ENCODE measurements around the gene TSPAN33. TPM values are rescaled to one million over a fixed set of nuclear protein-coding genes. Genes with fewer than 3 reads are reported as not detected.
A peak's percentile ranks its signal among the peaks of the same experiment; 100 is the strongest.

Gene TSPAN33
- total and polyA plus RNA-seq, 2 of the 13 experiments (the other 11 are each of a cell fraction or from before 2014, with no cell fraction given), result 15.3 to 16.5 TPM

DNA sequence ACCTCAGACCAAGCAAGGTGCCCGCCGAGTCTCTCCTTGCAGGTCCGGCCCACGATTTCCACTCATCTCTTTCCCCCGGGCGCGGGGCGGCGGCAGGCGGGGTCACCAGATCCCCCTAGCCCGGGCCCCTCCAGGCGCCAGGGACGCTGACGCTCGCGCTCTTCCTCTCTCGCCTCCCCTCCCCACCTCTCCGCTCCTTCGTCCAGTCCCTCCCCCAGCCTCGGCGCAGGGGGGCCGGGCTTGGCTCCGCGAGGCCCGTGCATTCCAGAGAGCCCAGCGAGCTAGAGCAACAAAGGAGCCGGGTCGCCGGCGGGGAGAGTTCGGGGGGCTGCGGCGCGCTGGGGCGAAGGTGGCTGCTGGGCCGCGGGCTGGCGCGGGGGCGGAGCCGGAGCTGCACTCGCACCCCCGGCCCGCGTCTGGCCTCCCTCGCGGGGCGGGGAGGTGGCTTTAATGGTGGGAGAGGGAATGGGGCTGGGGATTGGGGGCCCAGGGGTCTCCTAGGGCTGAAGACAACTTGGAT, 43.9 kb downstream of the TSPAN33 start, which contains the start of gene SMO (continued):
- TF ChIP-seq, protein P1, sequence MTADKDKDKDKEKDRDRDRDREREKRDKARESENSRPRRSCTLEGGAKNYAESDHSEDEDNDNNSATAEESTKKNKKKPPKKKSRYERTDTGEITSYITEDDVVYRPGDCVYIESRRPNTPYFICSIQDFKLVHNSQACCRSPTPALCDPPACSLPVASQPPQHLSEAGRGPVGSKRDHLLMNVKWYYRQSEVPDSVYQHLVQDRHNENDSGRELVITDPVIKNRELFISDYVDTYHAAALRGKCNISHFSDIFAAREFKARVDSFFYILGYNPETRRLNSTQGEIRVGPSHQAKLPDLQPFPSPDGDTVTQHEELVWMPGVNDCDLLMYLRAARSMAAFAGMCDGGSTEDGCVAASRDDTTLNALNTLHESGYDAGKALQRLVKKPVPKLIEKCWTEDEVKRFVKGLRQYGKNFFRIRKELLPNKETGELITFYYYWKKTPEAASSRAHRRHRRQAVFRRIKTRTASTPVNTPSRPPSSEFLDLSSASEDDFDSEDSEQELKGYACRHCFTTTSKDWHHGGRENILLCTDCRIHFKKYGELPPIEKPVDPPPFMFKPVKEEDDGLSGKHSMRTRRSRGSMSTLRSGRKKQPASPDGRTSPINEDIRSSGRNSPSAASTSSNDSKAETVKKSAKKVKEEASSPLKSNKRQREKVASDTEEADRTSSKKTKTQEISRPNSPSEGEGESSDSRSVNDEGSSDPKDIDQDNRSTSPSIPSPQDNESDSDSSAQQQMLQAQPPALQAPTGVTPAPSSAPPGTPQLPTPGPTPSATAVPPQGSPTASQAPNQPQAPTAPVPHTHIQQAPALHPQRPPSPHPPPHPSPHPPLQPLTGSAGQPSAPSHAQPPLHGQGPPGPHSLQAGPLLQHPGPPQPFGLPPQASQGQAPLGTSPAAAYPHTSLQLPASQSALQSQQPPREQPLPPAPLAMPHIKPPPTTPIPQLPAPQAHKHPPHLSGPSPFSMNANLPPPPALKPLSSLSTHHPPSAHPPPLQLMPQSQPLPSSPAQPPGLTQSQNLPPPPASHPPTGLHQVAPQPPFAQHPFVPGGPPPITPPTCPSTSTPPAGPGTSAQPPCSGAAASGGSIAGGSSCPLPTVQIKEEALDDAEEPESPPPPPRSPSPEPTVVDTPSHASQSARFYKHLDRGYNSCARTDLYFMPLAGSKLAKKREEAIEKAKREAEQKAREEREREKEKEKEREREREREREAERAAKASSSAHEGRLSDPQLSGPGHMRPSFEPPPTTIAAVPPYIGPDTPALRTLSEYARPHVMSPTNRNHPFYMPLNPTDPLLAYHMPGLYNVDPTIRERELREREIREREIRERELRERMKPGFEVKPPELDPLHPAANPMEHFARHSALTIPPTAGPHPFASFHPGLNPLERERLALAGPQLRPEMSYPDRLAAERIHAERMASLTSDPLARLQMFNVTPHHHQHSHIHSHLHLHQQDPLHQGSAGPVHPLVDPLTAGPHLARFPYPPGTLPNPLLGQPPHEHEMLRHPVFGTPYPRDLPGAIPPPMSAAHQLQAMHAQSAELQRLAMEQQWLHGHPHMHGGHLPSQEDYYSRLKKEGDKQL (CRISPR knock-in tag; IDR thresholded peaks at IDR 0.05; ENCODE audit: low read depth), result no peak
- 0 out of 2 replicates have a peak, but pooled peaks have one; percentile 46 for TF ChIP-seq ZNF792 (CRISPR knock-in tag; IDR thresholded peaks at IDR 0.05)
- peak; percentile 30; the same call in 1 of the 2 replicates for TF ChIP-seq ZNF350 (CRISPR knock-in tag; IDR thresholded peaks at IDR 0.05; ENCODE audit: borderline replicate concordance, low read depth)
- no peak for TF ChIP-seq CAMTA2 (CRISPR knock-in tag; IDR thresholded peaks at IDR 0.05; ENCODE audit: borderline replicate concordance)
- TF ChIP-seq YEATS2 (CRISPR knock-in tag; IDR thresholded peaks at IDR 0.05; ENCODE audit: borderline replicate concordance), result peak; percentile 32; the same call in 1 of the 2 replicates
- peak; percentile 45; the same call in 1 of the 2 replicates for TF ChIP-seq SP5 (CRISPR knock-in tag; IDR thresholded peaks at IDR 0.05; ENCODE audit: borderline replicate concordance, low read depth)
- no peak for TF ChIP-seq SNAPC5 (CRISPR knock-in tag; IDR thresholded peaks at IDR 0.05; ENCODE audit: borderline replicate concordance)
- TF ChIP-seq CEBPZ (IDR thresholded peaks at IDR 0.05; ENCODE audit: low read length), result no peak
- TF ChIP-seq MYC (CRISPR knock-in tag; IDR thresholded peaks at IDR 0.05; ENCODE audit: borderline replicate concordance), result peak; percentile 56; the same call in 1 of the 2 replicates
- no peak for TF ChIP-seq LCORL (IDR thresholded peaks at IDR 0.05)
- TF ChIP-seq LCORL (CRISPR knock-in tag; IDR thresholded peaks at IDR 0.05), result 0 out of 2 replicates have a peak, but pooled peaks have one; percentile 18
- TF ChIP-seq ZBTB21 (CRISPR knock-in tag; IDR thresholded peaks at IDR 0.05), result no peak
- TF ChIP-seq, protein P2, sequence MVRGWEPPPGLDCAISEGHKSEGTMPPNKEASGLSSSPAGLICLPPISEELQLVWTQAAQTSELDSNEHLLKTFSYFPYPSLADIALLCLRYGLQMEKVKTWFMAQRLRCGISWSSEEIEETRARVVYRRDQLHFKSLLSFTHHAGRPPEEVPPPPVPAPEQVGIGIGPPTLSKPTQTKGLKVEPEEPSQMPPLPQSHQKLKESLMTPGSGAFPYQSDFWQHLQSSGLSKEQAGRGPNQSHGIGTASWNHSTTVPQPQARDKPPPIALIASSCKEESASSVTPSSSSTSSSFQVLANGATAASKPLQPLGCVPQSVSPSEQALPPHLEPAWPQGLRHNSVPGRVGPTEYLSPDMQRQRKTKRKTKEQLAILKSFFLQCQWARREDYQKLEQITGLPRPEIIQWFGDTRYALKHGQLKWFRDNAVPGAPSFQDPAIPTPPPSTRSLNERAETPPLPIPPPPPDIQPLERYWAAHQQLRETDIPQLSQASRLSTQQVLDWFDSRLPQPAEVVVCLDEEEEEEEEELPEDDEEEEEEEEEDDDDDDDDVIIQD (CRISPR knock-in tag; IDR thresholded peaks at IDR 0.05; ENCODE audit: low read depth), result no peak
- no peak for TF ChIP-seq ZHX1 (CRISPR knock-in tag; IDR thresholded peaks at IDR 0.05; ENCODE audit: low read depth)
- TF ChIP-seq ZNF605 (CRISPR knock-in tag; IDR thresholded peaks at IDR 0.05), result peak; percentile 44; the same call in 1 of the 2 replicates
- TF ChIP-seq GATAD2A (CRISPR knock-in tag; IDR thresholded peaks at IDR 0.05), result peak; percentile 60; the same call in 1 of the 2 replicates

All from HepG2 (cell line).